Neural crest cell (in vitro differentiated cells): ENCODE data around the gene CTAG1B. TPM values are rescaled to one million over a fixed set of nuclear protein-coding genes. Genes with fewer than 3 reads are reported as not detected.

Experiments
- total RNA-seq: library from RNA; stranded (reverse); gene quantifications from 2 replicates; pipeline ENCODE4 v1.2.1, GENCODE V29; 2021

Gene CTAG1B
- total RNA-seq, 1 donor from 2014 or later, result not detected

Other genes with a start within 250 kb of the CTAG1B start
- 786 and 809 TPM in 2 replicates for gene FLNA, start 244.6 kb downstream of the CTAG1B start, total RNA-seq
- gene EMD, start 240.0 kb downstream of the CTAG1B start, total RNA-seq, result 54.3 and 56.8 TPM in 2 replicates
- gene RPL10, start 220.9 kb downstream of the CTAG1B start, total RNA-seq, result 2,853 and 2,857 TPM in 2 replicates
- gene DNASE1L1, start 210.0 kb downstream of the CTAG1B start, total RNA-seq, result 9.3 and 11.5 TPM in 2 replicates
- gene TAFAZZIN, start 207.7 kb downstream of the CTAG1B start, total RNA-seq, result 45.7 and 47.1 TPM in 2 replicates
- 78.2 and 79.8 TPM in 2 replicates for gene ATP6AP1, start 190.6 kb downstream of the CTAG1B start, total RNA-seq
- gene GDI1, start 182.1 kb downstream of the CTAG1B start, total RNA-seq, result 206 and 210 TPM in 2 replicates
- 68.8 and 69.0 TPM in 2 replicates for gene FAM50A, start 175.1 kb downstream of the CTAG1B start, total RNA-seq
- 74.1 and 75.1 TPM in 2 replicates for gene PLXNA3, start 161.0 kb downstream of the CTAG1B start, total RNA-seq
- gene LAGE3, start 140.0 kb downstream of the CTAG1B start, total RNA-seq, result 20.7 and 22.6 TPM in 2 replicates
- 39.2 and 39.5 TPM in 2 replicates for gene UBL4A, start 132.7 kb downstream of the CTAG1B start, total RNA-seq
- gene SLC10A3, start 128.7 kb downstream of the CTAG1B start, total RNA-seq, result 7.8 TPM in 2 replicates
- gene FAM3A, start 103.0 kb downstream of the CTAG1B start, total RNA-seq, result 25.8 and 29.9 TPM in 2 replicates
- gene G6PD, start 72.4 kb downstream of the CTAG1B start, total RNA-seq, result 84.4 and 93.9 TPM in 2 replicates
- gene IKBKG, start 71.7 kb downstream of the CTAG1B start, total RNA-seq, result 20.3 and 21.3 TPM in 2 replicates
- gene CTAG1A, start 34.1 kb downstream of the CTAG1B start, total RNA-seq, result not detected in 2 replicates
- not detected in 2 replicates for gene CTAG2, start 34.3 kb upstream of the CTAG1B start, total RNA-seq
- 0.07 and 0.12 TPM in 2 replicates for gene GAB3, start 131.8 kb upstream of the CTAG1B start, total RNA-seq
- gene DKC1, start 143.6 kb upstream of the CTAG1B start, total RNA-seq, result 81.0 and 83.5 TPM in 2 replicates
- gene MPP1, start 186.2 kb upstream of the CTAG1B start, total RNA-seq, result 12.7 and 13.2 TPM in 2 replicates
- not detected in 2 replicates for gene SMIM9, start 215.4 kb upstream of the CTAG1B start, total RNA-seq